ENCODE data around the gene OR51E2.
"Not testable (repeated sequence)": the region's sequence is repeated elsewhere in the genome, so short reads cannot be mapped to it uniquely, and the experiment has no call there.

Gene OR51E2, protein sequence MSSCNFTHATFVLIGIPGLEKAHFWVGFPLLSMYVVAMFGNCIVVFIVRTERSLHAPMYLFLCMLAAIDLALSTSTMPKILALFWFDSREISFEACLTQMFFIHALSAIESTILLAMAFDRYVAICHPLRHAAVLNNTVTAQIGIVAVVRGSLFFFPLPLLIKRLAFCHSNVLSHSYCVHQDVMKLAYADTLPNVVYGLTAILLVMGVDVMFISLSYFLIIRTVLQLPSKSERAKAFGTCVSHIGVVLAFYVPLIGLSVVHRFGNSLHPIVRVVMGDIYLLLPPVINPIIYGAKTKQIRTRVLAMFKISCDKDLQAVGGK

DNA sequence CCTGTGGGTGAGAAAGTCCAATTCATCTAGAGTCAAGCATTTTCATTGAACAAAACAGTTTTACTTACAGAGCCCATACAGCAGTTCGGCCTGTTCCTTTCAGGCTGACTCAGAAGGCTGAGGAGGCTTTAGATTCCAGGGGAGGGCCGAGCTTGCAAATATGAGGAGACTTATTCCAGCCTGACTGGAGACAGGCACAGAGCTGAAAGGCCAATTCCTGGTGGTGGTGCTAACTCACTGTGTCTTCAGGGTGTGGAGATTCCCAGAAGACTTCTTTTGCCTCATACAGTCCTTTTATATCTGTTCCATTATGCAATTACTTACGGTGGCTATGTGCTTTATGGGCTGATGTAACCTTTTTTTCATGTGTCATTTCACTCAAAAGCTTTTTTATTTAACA, at the start of gene OR51E2:
TSS of gene OR51E2 (minus strand) at position 269 of the 400 bp plus-strand sequence. CDS start 15,142 bp downstream, outside the sequence.
- DNase-seq (ENCODE audit: low read depth): peak; percentile 25

DNA sequence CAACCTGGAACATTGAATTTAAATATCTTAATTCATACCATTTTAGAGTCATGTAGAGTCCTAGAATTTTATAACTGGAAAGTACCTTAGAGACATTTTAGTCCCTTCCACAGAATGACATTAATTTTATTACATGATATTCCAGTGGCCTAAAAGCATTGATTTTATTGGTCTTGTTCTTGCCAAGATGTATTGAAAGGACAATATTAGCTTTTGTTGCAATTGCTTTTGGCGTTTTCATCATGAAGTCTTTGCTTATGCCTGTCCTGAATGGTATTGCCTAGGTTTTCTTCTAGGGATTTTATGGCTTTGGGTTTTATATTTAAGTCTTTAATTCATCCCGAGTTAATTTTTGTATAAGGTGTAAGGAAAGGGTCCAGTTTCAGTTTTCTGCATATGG, 43.1 kb upstream of the OR51E2 start:
- no peak for DNase-seq (ENCODE audit: low read depth)

DNA sequence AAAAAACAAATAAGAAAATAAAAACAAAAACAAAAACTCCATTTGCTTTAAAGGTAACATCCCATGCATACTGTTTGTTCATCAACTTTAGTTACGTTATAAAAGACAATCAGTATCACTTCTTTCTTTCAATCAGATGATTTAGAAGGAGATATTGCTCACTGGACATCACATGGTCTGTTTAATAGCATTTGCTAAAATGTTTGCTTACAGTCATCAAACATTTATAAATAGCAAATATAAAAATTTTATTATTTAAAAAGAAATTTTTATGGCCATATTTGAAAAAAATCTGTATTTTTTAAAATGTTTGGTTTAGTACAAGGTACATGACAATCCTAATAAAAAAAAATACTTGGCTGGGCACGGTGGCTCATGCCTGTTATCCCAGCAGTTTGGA, 29.5 kb upstream of the OR51E2 start:
- no peak for DNase-seq (ENCODE audit: low read depth)

DNA sequence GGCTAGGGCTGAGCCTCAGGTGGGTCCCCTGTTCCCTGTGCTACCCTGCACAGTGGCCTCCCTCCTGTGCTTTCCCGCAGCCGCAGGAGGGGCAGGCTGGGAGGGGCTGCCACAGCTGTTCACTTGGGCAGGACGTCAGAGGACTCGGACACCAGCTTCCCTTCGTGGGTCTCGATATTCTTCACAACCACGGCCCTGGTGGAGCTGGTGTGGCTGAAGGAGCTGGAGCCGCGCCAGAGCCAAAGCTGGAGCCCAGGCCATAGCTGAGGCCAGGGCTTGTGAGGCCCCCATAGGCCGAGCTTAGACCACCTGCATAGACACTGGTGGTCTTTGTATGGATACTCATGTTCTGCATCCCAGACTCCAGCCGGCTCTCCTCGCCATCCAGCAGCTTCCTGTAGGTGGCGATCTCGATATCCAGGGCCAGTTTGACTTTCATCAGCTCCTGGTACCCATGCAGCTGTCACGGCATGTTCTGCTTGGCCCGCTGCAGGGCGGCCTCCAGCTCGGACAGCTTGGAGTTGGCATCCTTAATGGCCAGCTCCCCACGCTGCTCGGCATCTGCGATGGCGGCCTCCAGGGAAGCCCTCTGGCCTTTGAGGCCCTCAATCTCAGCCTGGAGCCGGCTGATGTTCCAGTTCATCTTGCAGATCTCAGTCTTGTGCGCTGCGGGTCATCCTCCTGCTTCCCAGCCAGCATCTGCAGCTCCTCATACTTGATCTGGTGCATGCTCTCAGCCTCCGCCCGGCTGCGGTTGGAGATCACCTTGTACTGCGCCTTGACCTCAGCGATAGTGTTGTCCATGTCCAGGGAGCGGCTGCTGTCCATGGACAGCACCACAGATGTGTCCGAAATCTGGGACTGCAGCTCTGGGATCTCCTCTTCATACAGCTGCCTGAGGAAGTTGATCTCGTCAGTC, 25.2 kb upstream of the OR51E2 start:
- DNase-seq (ENCODE audit: low read depth): not testable (repeated sequence)

- no peak for DNase-seq (ENCODE audit: low read depth)
Observed at GRCh38 chr11:4714300-4714699, 16.6 kb upstream of the OR51E2 start.

DNA sequence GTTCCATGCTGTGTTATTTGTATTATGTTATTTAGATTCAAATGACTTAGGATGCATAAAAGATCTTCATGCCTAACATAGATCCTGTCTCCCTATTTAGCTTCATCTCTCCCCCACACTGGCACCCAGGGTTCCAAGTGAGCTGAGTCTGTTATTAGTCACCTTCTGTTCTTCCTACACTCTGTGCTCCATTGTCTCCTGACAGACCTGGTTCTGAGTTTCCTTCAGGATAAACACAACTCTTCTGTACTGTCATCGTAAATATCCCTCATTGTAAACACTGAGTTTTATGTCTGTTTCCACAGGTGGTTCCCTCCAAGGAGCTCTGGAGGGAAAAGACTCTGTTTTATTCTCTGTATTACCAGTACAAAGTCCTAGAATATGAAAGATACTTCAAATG, 15.6 kb upstream of the OR51E2 start:
- no peak for DNase-seq (ENCODE audit: low read depth)

GRCh38 chr11:4704790-4705334, 7.2 kb upstream of the OR51E2 start:
- no peak for DNase-seq (ENCODE audit: low read depth)

DNA sequence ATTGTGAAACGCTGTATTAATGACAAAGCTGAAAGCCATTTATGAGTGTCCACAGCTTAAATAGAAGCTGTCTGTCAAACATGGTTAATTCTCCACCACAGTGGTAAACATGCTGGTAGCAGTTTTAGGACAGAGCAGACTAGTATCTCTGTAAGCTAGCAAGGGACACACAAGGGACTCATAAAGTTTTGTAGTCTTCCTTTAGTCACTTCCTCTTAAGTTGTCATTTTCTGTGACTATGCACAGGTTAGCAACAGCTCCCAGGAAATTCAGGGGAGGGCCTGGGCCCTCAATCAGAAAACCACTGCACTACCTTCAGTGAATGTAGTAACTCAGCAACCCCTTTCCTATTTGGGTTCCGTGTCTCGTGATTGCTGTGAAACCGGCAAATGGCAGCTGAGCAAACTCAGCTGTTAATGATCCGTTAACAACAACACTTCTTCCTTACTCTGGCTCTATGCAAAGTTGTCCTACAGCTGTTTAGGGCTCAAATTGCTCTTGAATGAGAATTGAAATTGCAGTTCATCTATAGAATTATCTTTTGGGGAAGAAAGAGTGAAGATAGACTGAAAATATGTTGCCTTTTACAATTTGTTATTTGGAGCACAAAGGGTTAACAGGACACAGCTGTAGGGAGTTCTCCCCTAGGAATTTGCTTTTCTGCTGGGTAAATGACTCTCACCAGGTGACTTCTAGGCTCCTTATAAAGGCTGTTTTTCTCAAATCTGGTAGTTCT, 6.6 kb upstream of the OR51E2 start, which contains the start of gene MMP26:
TSS of gene MMP26 (plus strand) at position 731 of the 736 bp plus-strand sequence.
- no peak for DNase-seq (ENCODE audit: low read depth)

GRCh38 chr11:4700436-4700820, 2.8 kb upstream of the OR51E2 start:
- no peak for DNase-seq (ENCODE audit: low read depth)

- no peak for DNase-seq (ENCODE audit: low read depth)
Observed at GRCh38 chr11:4699697-4700435, 2.2 kb upstream of the OR51E2 start.

DNA sequence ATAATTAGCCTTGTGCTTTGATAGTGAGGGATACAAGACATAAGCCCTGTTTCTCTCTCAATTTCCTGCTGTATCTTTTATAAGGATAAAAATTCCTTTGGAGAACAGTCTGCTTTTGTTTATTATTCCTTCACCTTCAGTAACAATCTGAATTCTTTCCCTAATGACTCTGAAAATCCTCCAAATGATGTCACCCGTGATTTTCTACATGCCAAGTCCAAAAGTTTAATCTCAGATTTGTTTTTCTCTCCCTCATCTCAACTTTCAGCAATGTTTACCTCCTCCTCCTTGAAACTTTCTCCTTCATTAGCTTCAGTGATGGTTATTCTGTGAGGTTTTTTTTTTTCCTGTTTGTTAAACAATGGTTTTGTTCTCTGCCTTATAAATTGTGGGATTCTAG, 2.2 kb downstream of the OR51E2 start:
- DNase-seq (ENCODE audit: low read depth): no peak

- DNase-seq (ENCODE audit: low read depth): no peak
Observed at GRCh38 chr11:4684631-4685285, 12.9 kb downstream of the OR51E2 start.

- peak; percentile 8 for DNase-seq (ENCODE audit: low read depth)
Observed at GRCh38 chr11:4682623-4683419, 14.8 kb downstream of the OR51E2 start.

- no peak for DNase-seq (ENCODE audit: low read depth)
Observed at GRCh38 chr11:4680341-4680740, 17.3 kb downstream of the OR51E2 start.

DNA sequence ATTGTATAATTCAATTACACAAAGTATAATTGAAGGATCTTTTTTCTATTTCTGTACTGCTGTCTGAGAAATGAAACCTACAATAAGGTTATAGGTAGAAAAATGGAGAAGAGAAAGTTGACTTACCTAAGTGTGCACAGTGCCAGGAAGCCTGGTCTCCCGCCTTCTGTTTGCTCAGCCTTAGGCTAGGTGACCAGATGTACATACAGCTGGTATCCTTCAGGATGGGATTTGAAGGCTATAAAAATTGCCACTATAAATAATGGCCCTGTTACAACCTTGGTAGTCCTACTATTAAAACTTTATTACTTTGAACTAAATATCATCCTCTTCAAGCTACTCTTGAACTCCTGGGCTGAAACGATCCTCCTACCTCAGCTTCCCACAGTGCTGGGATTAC, 19.7 kb downstream of the OR51E2 start:
- DNase-seq (ENCODE audit: low read depth): no peak

- no peak for DNase-seq (ENCODE audit: low read depth)
Observed at GRCh38 chr11:4673781-4674180, 23.9 kb downstream of the OR51E2 start.

GRCh38 chr11:4672470-4672869, 25.2 kb downstream of the OR51E2 start:
- DNase-seq (ENCODE audit: low read depth): peak; percentile 10

- no peak for DNase-seq (ENCODE audit: low read depth)
Observed at GRCh38 chr11:4671741-4672140, 25.9 kb downstream of the OR51E2 start.

DNA sequence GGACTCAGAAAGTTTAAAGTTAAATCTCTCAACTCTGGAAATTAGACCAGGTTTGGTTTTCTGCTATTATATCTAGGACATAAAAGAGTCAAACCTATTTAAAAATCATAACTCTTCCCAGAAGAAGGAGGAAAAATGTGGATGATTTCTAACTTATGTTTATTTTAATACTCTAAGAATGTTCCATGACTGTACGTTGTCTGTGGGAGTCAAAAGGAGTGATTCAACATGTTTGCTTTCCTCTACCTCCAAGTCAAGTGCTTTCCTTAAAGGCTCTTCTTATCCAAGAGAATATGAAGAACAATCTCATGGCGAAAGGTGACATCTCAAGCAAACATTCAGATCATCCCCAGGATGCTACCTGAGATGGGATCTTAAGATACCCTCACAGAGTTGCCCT, 32.2 kb downstream of the OR51E2 start:
- DNase-seq (ENCODE audit: low read depth): peak; percentile 2

DNA sequence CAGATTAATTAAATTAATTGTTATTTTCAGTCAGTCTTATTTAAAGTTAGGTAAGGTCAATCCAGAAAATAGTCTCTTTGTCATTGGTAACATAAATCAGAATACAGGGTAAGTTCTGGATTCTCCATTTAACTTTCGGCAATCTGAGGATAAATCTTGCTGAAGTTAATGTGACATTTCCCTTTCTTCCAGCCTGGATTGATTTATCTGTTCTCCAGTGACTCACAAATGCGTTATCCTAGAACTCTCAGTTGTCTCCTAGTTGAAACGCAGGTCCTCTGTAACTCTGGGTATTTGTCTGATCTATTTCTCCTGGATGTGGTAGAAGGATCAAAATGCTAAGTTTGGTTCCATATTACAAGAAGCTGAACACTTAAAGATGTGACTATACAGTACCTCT, 32.9 kb downstream of the OR51E2 start:
- peak; percentile 3 for DNase-seq (ENCODE audit: low read depth)
